ENCODE measurements around the gene EXD2. TPM values are rescaled to one million over a fixed set of nuclear protein-coding genes. Genes with fewer than 3 reads are reported as not detected.
"Not testable (repeated sequence)": the region's sequence is repeated elsewhere in the genome, so short reads cannot be mapped to it uniquely, and the experiment has no call there.

EXD2 gene
- total RNA-seq, 1 experiment from 2014 or later = 17.7 TPM

- no peak overlapping the region for H3K4me3 Mint-ChIP-seq (ENCODE audit: unreplicated experiment)
- H3K4me1 Mint-ChIP-seq (ENCODE audit: insufficient read depth, unreplicated experiment) = no peaks in the 10 kb centered on the region
- no peaks in the 10 kb centered on the region for H3K9me3 Mint-ChIP-seq (ENCODE audit: unreplicated experiment)
- no peak for DNase-seq (ENCODE audit: unreplicated experiment)
- BruUV-seq (replicated peaks) = no TSS peak
- POLR2A ChIA-PET = interaction anchor here (0.7 kb wide), 1 partner anchor 11 kb away, joined by 3 read pairs; no protein-coding TSS in a partner anchor
- CTCF ChIA-PET = no interaction called here
- no peak for TF ChIP-seq CTCF (IDR thresholded peaks at IDR 0.05; ENCODE audit: unreplicated experiment)
- no peak overlapping the region for H3K27ac Mint-ChIP-seq (ENCODE audit: low read depth, unreplicated experiment)
- no peaks in the 10 kb centered on the region for H3K36me3 Mint-ChIP-seq (ENCODE audit: insufficient read depth, unreplicated experiment)
- no peaks in the 10 kb centered on the region for H3K27me3 Mint-ChIP-seq (ENCODE audit: insufficient read depth, unreplicated experiment)
- intact Hi-C loops (cut with micrococcal nuclease) = no loop called here
These were observed 16.2 kb upstream of the EXD2 start for GRCh38 chr14:69175130-69175529.

- H3K27me3 Mint-ChIP-seq (ENCODE audit: insufficient read depth, unreplicated experiment) = no peaks in the 10 kb centered on the region
- H3K4me3 Mint-ChIP-seq (ENCODE audit: unreplicated experiment) = no peak overlapping the region
- no TSS peak for BruUV-seq (replicated peaks)
- no peaks in the 10 kb centered on the region for H3K36me3 Mint-ChIP-seq (ENCODE audit: insufficient read depth, unreplicated experiment)
- CTCF ChIA-PET = no interaction called here
- H3K27ac Mint-ChIP-seq (ENCODE audit: low read depth, unreplicated experiment) = no peak overlapping the region
- intact Hi-C loops (cut with micrococcal nuclease) = no loop called here
- TF ChIP-seq CTCF (IDR thresholded peaks at IDR 0.05; ENCODE audit: unreplicated experiment) = no peak
- POLR2A ChIA-PET = interaction anchor here (0.7 to 3.1 kb wide), 3 partner anchors 10 to 234 kb away, joined by 3 to 14 read pairs (median 4); partner anchors contain the start of gene EXD2
- H3K9me3 Mint-ChIP-seq (ENCODE audit: unreplicated experiment) = no peaks in the 10 kb centered on the region
- no peak for DNase-seq (ENCODE audit: unreplicated experiment)
- no peaks in the 10 kb centered on the region for H3K4me1 Mint-ChIP-seq (ENCODE audit: insufficient read depth, unreplicated experiment)
These were observed 9.8 kb upstream of the EXD2 start for GRCh38 chr14:69181491-69181890.

- POLR2A ChIA-PET; H3K27ac Mint-ChIP-seq (ENCODE audit: low read depth, unreplicated experiment); H3K4me1 Mint-ChIP-seq (ENCODE audit: insufficient read depth, unreplicated experiment); H3K9me3 Mint-ChIP-seq (ENCODE audit: unreplicated experiment); BruUV-seq (replicated peaks); H3K4me3 Mint-ChIP-seq (ENCODE audit: unreplicated experiment); H3K27me3 Mint-ChIP-seq (ENCODE audit: insufficient read depth, unreplicated experiment); CTCF ChIA-PET; intact Hi-C loops (cut with micrococcal nuclease); H3K36me3 Mint-ChIP-seq (ENCODE audit: insufficient read depth, unreplicated experiment); DNase-seq (ENCODE audit: unreplicated experiment): not testable (repeated sequence)
These were observed 8.7 kb upstream of the EXD2 start for GRCh38 chr14:69182580-69182979.

GRCh38 chr14:69183735-69184134, 7.6 kb upstream of the EXD2 start:
- POLR2A ChIA-PET = no interaction called here
- no peak for TF ChIP-seq CTCF (IDR thresholded peaks at IDR 0.05; ENCODE audit: unreplicated experiment)
- intact Hi-C loops (cut with micrococcal nuclease) = no loop called here
- H3K4me1 Mint-ChIP-seq (ENCODE audit: insufficient read depth, unreplicated experiment) = no peaks in the 10 kb centered on the region
- H3K36me3 Mint-ChIP-seq (ENCODE audit: insufficient read depth, unreplicated experiment) = no peaks in the 10 kb centered on the region
- peaks cover 7% of the 10 kb centered on the region for H3K9me3 Mint-ChIP-seq (ENCODE audit: unreplicated experiment)
- CTCF ChIA-PET = interaction anchor here (0.7 kb wide), 1 partner anchor 59 kb away, joined by 3 read pairs; no protein-coding TSS in a partner anchor
- no TSS peak for BruUV-seq (replicated peaks)
- no peaks in the 10 kb centered on the region for H3K27me3 Mint-ChIP-seq (ENCODE audit: insufficient read depth, unreplicated experiment)
- DNase-seq (ENCODE audit: unreplicated experiment) = peak; percentile 6
- no peak overlapping the region for H3K4me3 Mint-ChIP-seq (ENCODE audit: unreplicated experiment)
- H3K27ac Mint-ChIP-seq (ENCODE audit: low read depth, unreplicated experiment) = no peak overlapping the region

- peaks cover 7% of the 10 kb centered on the region for H3K9me3 Mint-ChIP-seq (ENCODE audit: unreplicated experiment)
- no peak for DNase-seq (ENCODE audit: unreplicated experiment)
- peaks cover 6% of the 10 kb centered on the region for H3K4me1 Mint-ChIP-seq (ENCODE audit: insufficient read depth, unreplicated experiment)
- TF ChIP-seq CTCF (IDR thresholded peaks at IDR 0.05; ENCODE audit: unreplicated experiment) = no peak
- ChIA-PET POLR2A (interaction anchor here (0.6 to 3.7 kb wide), 6 partner anchors 10 to 523 kb away, joined by 3 to 58 read pairs (median 14); partner anchors contain the start of genes DCAF5, ERH and SLC39A9), CTCF (interaction anchor here (0.5 to 3.3 kb wide), 3 partner anchors 9 to 510 kb away, joined by 3 to 17 read pairs (median 3); no protein-coding TSS in a partner anchor)
- no peaks in the 10 kb centered on the region for H3K27me3 Mint-ChIP-seq (ENCODE audit: insufficient read depth, unreplicated experiment)
- intact Hi-C loops (cut with micrococcal nuclease) = loop anchor here (2.0 kb wide), 2 partner anchors 39 to 61 kb away; no protein-coding TSS in a partner anchor
- H3K36me3 Mint-ChIP-seq (ENCODE audit: insufficient read depth, unreplicated experiment) = peaks cover 6% of the 10 kb centered on the region
- no peak overlapping the region for H3K4me3 Mint-ChIP-seq (ENCODE audit: unreplicated experiment)
- H3K27ac Mint-ChIP-seq (ENCODE audit: low read depth, unreplicated experiment) = no peak overlapping the region
- BruUV-seq (replicated peaks) = no TSS peak
These were observed 1.1 kb upstream of the EXD2 start for GRCh38 chr14:69190191-69190590.
